HG03045 (cell line): ENCODE measurements around the gene UNC80.

ENCODE experiments used
- ATAC-seq: cut with Tn5 transposase; IDR thresholded peaks from one replicate; pipeline ENCODE4 v1.9.1; 2021; ENCODE audit warnings: mild to moderate bottlenecking, moderate library complexity; ENCODE audit not compliant: unreplicated experiment

Gene UNC80

GRCh38 chr2:209805351-209805750, 33.7 kb downstream of the UNC80 start:
- ATAC-seq: no peak

- ATAC-seq: no peak
Measured at GRCh38 chr2:209806318-209806717, 34.7 kb downstream of the UNC80 start.

- no peak for ATAC-seq
Measured at GRCh38 chr2:209808521-209808920, 36.9 kb downstream of the UNC80 start.

- no peak for ATAC-seq
Measured at GRCh38 chr2:209809256-209809655, 37.6 kb downstream of the UNC80 start.

- ATAC-seq: no peak
Measured at GRCh38 chr2:209817844-209818271, 46.2 kb downstream of the UNC80 start.

GRCh38 chr2:209818939-209819338, 47.3 kb downstream of the UNC80 start:
- ATAC-seq: no peak

GRCh38 chr2:209821806-209822205, 50.2 kb downstream of the UNC80 start:
- ATAC-seq: no peak

- ATAC-seq: no peak
Measured at GRCh38 chr2:209823484-209823883, 51.9 kb downstream of the UNC80 start.

- ATAC-seq: no peak
Measured at GRCh38 chr2:209824391-209824790, 52.8 kb downstream of the UNC80 start.

GRCh38 chr2:209830722-209831465, 59.3 kb downstream of the UNC80 start:
- no peak for ATAC-seq

GRCh38 chr2:209834767-209835166, 63.1 kb downstream of the UNC80 start:
- no peak for ATAC-seq

GRCh38 chr2:209840434-209840833, 68.8 kb downstream of the UNC80 start:
- ATAC-seq: no peak

- no peak for ATAC-seq
Measured at GRCh38 chr2:209845666-209846065, 74.0 kb downstream of the UNC80 start.

GRCh38 chr2:209864716-209865295, 93.2 kb downstream of the UNC80 start:
- no peak for ATAC-seq

- ATAC-seq: no peak
Measured at GRCh38 chr2:209868271-209868994, 96.8 kb downstream of the UNC80 start.

- no peak for ATAC-seq
Measured at GRCh38 chr2:209870067-209870466, 98.4 kb downstream of the UNC80 start.

GRCh38 chr2:209872675-209873074, 101.0 kb downstream of the UNC80 start:
- ATAC-seq: no peak

GRCh38 chr2:209875270-209875669, 103.6 kb downstream of the UNC80 start:
- ATAC-seq: no peak

GRCh38 chr2:209876211-209876610, 104.6 kb downstream of the UNC80 start:
- no peak for ATAC-seq

- no peak for ATAC-seq
Measured at GRCh38 chr2:209878701-209879100, 107.1 kb downstream of the UNC80 start.

GRCh38 chr2:209900638-209901037, 129.0 kb downstream of the UNC80 start:
- ATAC-seq: no peak

GRCh38 chr2:209901172-209901571, 129.5 kb downstream of the UNC80 start:
- ATAC-seq: no peak
